HG03280 (cell line): ENCODE data around the gene POLG.

ENCODE experiments used
- ATAC-seq: cut with Tn5 transposase; IDR thresholded peaks from one replicate; pipeline ENCODE4 v1.9.1; 2021; ENCODE audit warnings: mild to moderate bottlenecking, moderate library complexity; ENCODE audit not compliant: unreplicated experiment

Gene POLG

DNA sequence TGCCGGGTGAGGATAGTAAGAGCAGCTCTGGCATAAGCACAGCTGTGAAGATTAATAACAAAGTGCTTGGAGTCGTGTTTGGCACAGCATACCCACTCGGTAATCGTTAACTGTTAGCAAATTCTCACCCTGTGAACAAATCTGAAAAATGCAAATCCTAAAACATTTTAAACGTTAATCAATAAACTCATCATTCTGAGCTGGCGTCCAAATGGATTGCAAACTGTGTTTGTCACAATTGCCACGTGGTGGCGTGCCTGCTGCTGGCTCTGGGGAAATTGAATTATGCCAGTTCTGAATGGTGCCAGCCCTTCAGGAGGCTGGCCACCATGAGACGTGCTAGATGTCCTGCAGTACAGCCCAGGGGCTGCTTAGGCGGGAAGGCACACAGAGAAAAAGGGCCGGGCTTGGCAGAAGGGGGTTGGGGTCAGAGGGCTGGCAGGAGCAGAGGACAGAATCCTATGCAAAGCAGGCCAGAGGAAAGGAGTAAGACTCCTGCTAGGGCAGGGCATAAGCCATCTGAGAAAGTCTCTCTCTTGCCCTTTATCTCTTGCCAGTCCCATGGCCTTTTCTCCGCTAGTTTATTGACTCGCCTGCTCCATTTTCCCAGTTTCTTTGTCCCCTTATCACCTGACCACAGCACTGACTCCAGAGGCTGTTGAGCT, 22.1 kb upstream of the POLG start:
- no peak for ATAC-seq

DNA sequence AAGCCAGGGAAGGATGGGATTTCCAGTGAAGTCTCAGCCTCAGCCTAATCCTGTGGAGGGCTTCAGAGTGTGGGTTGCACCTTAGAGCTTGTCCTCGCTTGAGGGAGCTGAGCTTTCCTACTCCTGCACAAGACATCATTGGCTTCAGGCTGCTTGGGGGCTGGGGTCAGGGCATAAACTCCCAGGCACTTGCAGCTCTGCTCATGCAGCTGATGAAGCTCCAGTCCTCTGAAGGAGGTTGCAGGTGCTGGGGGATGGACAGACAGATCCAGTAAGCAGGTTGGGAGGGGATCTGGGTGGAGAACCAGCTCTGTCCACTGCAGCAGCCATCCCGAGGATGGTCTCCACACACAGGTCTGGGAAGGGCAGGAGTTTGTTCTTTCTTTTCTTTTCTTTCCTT, 19.4 kb upstream of the POLG start:
- ATAC-seq, result no peak

DNA sequence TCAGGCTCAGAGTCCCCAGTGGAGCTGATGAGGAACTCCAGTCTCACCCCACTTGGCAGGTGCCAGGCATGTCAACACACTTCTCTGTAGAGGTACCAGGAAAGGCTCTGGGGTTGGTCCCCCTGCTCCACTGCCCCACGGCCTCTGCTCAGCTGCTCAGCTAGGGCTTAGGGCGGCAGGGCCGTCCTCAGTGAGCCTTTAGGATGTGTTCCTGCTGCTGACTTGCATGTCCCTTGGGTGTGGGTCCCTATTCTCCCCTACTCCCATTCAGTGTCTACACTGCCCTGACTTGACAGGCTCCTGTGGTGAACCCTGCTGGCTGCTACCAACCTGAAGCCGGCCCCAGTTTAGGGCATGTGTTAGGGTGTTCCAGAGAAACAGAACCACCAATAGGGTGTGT, 17.9 kb upstream of the POLG start:
- ATAC-seq, result no peak

DNA sequence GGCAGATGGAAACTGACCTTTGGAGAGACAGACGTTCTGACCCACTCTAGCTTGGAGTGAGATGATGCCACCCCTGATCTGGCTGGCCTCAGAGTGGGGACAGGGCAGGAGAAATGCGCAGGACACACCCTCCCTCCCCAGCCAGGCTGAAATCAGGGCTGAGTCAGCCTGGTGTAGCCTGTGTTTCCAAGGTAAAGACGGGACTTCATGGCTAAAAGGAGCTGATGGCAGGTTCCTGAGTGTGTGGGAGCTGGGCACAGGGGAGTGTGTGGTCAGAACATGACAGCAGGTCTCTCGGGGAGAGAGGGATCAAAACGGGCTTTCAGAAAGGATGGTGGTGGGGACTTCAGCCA, 14.6 kb upstream of the POLG start:
- no peak for ATAC-seq

DNA sequence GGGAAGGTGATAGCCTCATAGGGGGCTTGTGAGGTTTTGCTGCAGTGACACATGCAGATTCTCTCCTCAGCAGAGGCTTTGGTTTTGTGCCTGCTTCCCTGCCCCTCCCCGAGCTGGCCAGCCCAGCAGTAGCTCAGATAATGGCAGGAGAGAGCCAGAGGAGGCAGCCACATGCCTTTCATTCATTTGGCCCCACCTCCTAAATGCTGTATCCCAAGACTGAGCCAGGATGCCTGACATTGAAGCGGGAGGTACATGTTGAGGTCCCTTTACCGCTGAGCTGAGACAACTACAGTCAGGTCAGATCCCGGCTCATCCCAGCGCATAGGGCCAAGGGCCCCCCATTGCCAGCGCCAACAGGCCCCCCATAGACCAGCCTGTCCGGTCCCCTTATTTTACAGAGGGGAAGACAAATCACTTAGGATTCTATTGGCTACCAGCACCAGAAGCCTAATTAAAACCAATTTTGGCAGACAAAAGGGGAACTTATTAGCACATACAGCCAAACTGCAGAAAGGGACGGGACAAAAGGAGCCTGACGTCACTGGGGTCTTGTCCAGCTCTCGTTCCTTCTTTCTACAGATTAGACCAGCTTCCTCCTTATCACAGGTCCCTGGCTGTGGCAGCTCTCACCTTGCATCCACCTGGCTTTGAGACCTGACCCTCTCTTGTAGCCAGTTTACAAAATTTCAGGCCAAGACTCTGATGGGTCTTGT, 12.1 kb upstream of the POLG start:
- ATAC-seq, result no peak

DNA sequence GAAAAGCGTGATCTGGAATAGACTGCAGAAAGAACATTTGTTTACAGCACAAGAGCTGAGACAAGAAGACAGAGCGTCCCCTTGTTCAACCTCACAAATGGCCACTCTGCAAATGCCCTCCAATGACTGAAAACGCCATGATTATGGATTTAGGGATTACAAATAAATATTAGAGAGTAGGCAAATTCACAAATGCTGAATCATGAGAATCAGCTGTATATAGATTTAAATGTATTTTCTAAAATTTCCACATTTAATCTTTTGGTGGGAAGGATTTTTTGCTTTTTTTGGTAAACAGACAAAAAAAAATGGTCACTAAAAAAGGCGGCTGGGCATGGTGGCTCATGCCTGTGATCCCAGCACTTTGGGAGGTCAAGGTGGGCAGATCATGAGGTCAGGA, 10.6 kb upstream of the POLG start:
- no peak for ATAC-seq

DNA sequence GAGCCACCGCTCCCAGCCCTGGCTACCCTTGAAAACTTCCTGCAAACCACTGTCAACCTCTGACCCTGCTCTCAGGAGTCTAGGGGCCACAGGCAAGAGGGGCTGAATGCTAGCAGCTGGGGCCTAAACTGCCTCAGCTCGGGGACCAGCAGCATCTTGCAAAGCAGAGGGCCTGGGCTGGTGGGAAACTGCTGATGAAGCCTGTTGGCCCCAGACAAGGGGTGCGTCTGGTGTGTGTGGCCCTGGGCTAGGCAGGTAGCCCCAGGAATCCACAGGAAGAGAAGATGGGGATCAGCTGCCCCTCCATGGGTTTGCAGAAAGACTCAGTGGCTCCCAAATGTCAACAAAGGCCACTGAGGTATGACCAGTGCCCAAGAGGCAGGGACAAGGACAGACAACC, 8.2 kb upstream of the POLG start:
- no peak for ATAC-seq

DNA sequence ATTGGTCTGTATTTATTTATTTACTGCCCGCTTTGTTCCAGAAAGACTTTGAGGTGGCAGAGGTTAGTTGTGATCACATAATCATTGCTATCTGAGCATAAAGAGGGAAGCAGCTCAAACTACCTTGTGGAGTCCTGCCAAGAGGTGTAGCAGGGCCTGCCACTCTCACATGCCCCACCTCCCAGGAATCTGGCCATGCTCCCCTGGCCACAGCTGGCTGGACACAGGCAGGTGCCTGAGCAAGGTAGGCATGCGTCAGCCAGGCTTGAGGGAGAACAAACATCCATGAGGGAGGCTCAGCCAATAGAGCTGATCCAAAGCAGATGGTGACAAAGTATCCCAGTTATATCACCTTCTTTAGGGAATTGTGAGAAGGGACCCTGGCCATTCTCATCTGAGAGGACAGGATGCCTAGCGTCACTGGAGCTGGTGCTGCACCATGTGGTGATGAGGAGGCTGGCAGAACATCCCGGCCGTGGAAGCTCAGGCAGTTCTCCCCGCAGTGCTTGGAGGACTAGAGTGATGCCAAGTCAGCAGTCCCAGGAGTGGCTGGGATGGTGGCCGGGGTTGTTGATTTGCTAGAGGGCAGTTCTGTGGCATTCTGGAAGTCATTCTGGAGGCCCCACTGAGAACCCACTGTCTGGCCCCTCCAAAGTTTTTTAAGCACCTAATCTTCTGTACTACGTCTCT, 6.8 kb upstream of the POLG start:
- ATAC-seq, result no peak

DNA sequence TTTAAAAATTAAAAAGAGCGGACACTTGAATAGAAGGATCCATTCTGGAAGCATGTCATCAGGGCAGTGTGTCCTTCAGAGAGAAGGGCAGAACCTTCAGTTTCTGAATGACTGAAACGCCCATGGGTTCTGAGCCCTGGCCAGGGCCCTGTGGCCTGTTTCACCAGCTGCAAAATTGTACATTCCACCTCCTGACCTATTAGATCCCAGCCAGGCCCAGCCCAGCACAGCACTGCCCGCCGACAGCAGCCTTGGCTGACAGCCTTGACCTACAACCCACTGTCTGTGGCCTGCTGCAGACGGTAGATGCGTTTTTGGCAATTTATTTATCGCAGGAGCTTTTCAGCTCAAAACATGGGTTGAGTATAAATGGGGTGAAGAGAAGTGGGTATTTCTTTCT, 5.9 kb upstream of the POLG start:
- no peak for ATAC-seq

DNA sequence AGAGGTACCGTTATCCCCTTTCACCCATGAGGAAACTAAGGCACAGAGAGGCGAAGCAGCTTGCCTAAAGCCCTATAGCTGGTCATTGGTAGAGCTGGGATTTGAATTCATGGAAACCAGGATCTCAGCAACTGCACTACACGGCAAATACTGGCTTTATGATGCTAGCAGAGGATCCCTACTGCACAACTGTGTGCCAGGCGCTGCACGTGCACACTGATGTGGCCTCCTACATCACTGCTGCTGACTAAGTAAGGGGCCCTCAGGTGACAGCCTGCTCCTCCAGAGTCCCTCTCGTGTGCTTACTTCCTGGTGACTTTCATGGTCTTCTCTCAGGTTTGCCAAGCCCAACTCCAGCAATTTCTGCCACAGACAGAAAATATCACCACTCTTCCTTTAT, 3.4 kb upstream of the POLG start:
- no peak for ATAC-seq

DNA sequence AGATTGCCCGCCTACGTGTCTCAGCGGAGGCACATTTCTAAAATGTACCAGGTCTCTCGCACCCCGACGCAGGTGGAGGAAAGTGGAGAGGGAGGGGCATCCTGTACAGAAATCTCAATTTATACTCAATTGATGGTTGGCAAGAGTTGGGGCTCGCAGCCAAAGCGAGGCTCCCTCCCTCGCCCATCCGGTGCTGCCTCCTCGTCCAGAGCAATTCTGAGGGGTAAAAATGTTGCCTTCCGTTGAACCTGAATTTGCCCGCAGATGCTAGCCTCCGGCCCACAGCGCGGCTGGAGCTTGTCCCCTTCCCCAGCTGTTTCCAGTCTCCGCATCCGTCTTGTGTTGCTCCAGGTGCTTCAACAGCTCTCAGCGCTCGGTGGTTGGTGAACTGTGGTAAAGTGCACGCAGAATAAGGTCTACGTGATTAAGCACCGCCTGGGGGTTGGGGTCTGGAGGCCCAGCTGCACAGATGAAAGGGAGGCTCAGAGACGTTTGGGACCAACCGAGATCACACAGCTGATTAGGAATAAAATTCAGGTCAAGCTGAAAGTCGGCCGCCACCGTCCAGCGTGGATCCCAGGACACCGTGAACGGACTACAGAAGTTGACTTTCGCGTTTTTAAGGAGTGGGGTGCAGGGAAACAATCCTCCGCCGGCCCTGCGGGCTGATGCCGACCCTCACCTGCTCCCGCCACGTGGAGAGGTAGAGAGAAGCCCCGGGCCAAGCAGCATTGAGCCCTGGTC, 846 bp upstream of the POLG start:
- peak; percentile 1 for ATAC-seq

DNA sequence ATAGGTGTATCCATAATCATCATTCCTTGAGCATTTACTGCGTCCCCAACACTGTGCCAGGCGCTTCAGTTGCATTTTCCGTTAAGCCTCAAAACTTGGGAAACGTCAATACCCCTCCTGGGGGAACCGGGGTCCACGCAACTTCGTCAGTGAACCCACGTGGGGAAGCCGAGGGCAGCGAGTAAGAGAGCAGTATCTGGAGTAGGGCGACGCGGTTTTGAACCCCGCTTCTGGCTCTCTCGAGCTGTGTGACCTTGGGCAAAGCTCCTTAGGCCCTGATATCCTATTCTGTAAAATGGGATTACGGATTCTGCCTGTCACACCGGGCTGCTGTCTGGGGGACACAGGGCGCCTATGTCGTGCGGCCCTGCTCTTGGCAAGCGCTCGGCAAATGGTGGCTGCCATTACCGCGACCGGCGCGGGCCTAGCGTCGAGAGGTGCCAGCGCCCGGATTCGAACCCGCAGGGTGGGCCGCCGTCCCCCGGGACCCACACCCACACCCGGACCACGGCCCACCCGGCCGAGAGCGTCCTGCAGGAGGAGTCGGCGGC, 590 bp downstream of the POLG start:
- no peak for ATAC-seq

DNA sequence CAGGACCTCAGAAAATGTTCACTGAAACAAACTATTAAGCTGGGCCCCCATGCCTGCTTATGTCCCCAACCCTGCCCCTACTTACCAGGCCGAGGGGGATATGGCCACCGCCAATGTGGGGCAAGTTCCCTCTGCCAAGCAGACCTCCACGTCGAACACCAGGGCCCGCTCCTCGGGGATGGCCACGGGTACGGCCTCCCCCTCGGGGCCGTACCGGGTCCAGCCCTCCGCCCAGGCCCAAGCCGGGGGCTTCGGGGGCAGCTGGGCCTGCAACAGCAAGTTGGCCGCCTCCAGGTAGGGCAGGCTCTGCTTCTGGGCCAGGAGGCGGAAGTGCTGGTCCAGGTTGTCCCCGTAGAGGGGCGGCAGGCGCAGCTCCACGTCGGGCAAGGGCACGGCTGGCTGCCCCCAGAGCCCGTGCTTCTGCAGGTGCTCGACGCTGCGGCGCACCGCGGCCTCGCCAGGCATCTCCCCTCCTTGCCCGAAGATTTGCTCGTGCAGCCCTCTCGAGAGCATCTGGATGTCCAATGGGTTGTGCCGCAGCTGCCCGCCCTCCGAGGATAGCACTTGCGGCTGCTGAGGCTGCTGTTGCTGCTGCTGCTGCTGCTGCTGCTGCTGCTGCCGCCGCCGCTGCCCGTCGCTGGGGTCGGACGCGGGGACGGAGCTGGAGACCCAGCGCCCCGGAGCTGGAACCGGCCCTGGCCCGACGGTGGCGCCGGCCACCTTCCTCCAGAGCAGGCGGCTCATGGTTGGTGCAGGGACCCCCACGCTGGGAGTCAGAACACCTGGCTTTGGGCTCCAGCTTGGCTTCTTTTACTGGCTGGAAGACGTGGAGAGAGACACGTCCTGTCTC, 1.4 kb downstream of the POLG start:
- no peak for ATAC-seq

DNA sequence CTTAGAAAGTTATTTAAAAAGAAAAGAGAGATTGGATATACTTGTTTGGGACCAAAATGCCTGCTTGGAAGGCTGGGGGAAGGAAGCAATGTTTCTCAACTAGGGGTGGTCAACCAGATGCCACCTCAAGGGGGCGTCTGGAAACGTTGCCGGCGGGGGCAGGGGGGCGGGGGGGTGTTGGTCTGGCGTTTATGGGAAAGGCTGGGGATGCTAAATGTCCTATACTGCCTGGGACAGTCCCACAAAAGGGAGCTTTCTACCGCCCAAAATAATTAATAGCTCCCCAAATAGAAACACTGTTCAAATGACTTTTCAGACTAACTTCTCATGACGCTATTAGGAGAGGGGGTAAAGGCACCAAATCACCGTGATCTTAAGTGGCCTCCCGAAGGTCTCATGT, 2.2 kb downstream of the POLG start:
- no peak for ATAC-seq

DNA sequence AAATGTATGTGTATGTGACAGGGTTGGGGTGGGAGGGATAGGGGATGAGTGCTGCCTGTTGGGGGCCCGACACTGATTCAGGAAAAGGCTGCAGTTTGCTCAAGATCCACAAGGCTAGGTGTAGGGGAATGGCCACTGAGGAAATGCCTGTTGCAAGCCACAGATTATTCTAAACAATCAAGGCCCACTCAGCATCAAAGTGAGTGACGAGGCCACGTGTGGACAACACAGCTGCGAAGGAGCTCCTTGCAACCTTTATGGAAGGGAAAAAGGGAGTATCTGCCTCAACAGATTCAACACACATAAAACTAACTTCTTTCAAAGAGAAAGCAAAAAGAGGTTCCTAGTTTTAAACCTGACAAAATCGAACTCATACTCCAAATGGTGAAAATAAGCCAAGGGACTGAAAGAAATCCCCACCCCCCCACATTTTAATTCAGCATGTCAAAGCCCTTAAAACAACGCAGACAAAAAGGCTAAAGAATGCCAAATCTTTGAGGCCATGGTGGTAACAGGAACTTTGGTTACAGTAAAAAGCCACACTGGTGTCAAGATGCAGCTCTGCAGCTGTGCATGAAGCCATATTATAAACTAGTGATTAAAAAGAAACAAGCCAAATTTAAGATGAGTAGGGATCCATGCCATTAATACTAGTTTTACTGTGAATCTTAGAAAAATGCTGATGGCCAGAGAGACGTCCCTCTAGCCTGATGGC, 3.6 kb downstream of the POLG start:
- ATAC-seq, result no peak

DNA sequence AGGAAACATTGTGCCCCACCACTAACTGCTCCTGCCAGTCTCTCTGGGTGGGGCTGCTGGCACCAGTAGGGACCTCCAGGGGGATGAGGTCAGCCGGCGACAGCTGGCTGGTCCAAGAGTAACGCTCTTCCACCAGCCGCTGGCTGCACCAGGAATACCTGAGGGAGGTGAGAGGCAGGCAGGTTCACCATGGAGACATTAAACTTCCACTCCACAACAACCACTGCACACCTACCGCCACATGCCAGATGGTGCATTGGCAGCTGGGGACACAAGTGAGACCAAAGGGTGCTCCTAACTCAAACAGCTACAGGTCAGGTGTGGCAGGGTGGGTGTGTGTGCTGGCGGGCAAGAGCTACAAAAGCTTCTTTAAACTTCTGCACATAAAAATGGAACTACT, 4.5 kb downstream of the POLG start:
- no peak for ATAC-seq

DNA sequence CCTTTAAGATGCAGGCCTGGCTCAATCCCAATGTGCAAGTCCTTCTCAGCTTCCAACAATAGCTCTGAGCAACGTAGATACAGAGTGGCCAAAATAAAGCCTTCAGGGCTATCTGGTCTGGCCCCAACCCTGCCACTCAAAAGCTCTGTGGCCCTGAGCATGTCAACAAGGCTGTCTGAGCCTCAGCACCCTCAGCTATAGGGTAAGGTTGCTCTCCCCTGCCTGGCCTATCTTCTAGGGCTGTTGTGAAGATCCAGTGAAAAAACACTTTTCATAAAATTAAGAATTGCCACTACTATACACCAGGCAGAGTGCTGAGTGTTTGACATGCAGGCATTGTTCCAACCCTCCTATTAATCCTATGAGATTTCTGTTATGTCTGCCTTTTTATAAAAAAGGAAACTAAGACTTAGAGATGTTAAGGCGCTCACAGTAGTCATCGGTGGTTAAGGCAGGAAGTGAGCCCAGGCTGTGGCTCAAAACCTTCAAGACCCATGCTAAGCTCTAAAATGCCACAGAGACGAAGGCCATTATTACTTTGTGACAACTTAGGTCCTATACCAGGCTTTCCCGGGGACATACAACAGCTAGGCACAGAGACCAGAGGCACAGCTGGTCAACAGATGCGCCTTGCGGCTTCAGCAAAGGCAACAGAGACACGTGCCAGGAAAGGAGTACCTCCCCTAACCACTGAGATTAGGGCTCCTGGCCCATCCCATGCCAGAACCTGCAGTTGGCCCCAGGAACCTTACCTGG, 5.1 kb downstream of the POLG start:
- ATAC-seq, result no peak

DNA sequence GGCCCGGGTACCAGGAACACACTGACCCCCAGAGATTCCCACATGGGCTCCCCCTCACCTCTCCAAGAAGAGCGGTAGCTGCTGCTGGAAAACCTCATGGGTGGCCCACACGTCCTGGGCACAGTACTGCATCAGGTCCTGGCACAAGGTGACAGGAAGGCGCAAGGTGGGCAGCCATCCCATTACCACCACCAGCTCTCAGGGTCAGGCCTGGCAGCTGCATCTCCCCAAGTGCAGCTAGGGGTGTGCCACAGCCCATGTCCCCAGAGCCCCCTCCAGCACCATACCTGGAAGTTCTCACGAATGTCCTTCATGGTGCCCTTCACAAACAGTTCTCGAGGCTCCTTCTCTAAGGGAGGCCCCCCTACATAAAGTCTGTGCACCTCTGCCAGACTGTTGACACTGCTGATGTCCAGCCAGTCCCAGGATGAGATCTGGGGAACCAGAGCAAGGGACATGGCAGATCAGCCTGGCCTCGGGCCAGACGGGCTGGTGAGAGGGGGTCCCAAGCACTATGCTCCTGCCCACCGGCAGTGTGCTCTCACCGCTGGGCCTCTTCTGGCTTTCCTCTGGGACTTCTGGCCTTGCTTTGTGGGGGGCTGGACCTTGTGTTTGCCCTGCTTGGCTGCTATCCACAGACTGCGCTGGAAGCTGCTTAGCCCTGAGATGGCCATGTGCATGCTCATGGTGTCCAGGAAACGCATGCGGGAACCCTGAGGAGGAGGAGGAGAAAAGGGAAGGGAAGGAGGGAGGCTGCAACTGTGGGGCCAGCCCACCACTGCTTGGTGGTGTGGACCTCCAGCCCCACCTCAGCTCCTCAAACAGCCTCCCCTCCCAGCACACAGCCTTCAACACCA, 6.0 kb downstream of the POLG start:
- ATAC-seq, result no peak
